GM13976 (cell line): ENCODE results near the gene BRF1.

Experiments used
- DNase-seq: peaks from one replicate; pipeline ENCODE4 v3.0.0; 2012; ENCODE audit warnings: low spot score
- in situ Hi-C: fragments of 300-500 bp; cut with MboI; formaldehyde crosslinking; loops from one replicate; pipeline ENCODE4 v1.12.0; 2022; ENCODE audit warnings: low sequenced_read_pairs, mixed read lengths, inconsistent platforms; ENCODE audit not compliant: unreplicated experiment
- TF ChIP-seq, protein P1 (sequence below): IDR thresholded peaks from 2 replicates; pipeline ENCODE4 v1.5.1; 2012; ENCODE audit warnings: borderline replicate concordance, mild to moderate bottlenecking; ENCODE audit not compliant: insufficient read depth; ENCODE audit errors: extremely low read depth, missing control alignments, control extremely low read depth

The BRF1 gene

DNA sequence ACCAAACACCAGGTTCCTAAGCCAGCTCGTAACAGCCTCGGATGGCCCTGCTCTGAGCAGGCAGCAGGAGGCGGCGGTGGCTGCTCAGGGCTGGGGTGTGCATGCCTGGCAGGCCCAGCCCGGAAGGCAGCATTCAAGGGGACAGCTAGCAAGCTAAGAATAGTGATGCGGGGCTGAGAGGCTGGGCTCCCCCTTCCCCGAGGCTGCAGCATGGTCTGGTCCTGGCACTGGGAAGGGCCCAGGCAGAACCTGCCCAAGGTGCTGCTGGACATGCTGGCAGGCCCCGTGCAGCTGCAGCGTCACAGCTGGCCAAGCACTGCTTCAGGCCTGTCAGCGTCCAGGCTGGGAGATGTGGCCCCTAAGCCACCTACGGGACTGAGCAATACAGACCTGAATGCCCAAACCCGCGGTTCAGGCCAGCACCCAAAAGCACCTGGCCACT lies 93.3 kb downstream of the BRF1 start:
- in situ Hi-C loops: no loop called here
- DNase-seq: no peak
- TF ChIP-seq, protein P1, sequence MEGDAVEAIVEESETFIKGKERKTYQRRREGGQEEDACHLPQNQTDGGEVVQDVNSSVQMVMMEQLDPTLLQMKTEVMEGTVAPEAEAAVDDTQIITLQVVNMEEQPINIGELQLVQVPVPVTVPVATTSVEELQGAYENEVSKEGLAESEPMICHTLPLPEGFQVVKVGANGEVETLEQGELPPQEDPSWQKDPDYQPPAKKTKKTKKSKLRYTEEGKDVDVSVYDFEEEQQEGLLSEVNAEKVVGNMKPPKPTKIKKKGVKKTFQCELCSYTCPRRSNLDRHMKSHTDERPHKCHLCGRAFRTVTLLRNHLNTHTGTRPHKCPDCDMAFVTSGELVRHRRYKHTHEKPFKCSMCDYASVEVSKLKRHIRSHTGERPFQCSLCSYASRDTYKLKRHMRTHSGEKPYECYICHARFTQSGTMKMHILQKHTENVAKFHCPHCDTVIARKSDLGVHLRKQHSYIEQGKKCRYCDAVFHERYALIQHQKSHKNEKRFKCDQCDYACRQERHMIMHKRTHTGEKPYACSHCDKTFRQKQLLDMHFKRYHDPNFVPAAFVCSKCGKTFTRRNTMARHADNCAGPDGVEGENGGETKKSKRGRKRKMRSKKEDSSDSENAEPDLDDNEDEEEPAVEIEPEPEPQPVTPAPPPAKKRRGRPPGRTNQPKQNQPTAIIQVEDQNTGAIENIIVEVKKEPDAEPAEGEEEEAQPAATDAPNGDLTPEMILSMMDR: no peak

- no peak for DNase-seq
- TF ChIP-seq, protein P1: no peak
- in situ Hi-C loops: no loop called here
These were observed 93.9 kb downstream of the BRF1 start for GRCh38 chr14:105206873-105207272.

DNA sequence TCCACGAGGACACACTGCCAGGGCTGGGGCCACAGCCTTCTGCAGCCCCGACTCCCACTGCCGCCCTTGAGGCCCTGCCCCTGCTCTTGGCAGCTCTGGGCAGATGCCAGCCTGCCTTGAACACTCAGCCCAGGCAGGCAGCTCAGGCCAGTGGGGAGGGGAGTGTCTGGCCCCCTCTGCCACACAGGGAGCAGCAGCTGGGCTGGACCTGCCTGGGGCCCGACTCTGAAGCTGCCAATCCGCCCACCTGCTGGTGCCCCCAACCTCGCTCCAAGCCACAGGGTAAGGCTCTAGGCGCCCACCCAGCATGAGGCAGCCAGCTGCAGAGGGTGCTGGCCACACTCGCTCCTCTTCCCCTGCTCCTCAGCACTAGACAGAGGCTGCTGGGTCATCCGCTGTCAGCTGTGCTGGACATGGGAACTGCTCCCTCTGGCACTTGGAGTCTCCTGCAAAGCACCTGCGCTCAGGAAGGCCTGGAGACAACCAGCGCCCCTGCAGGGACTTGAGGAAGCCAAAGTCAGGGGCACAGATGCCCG lies 95.1 kb downstream of the BRF1 start:
- in situ Hi-C loops: no loop called here
- TF ChIP-seq, protein P1: no peak
- DNase-seq: no peak

DNA sequence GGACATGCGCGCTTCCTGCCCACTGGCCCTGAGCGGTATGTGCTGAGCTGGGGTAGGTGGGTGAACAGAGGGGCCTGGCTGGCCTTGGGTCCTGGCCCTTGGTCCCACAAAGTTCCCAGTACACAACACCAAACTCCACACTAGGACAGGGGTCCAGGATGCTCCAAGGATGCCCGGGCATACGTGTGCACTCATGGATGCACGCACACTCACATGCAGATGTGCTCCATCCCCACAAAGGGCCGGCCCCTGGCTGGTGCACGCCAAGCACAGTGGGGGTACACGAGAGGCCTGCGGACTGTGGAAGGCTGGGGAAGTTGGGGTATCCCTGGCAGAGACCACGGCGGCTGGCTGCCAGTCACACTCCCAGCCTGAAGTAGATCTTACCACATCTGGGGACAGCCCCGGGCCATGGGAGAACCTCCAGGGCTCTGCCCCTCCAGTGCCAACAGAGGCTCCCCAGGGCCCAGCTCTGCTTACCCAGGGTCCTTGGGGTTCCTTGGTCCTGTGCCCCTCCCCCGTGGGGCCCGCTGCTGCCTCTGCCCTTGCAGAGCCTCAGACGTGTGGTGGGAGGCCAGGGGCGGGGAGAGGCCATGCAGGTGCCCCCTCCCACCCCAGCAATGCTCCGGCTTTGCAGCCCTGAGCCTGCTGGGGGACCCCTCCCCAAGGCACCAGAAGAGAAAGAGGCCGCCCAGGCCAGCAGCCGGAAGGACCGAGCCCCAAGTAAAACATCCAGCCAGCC lies 95.7 kb downstream of the BRF1 start:
- TF ChIP-seq, protein P1: no peak
- in situ Hi-C loops: no loop called here
- no peak for DNase-seq

GRCh38 chr14:105204206-105204930 lies 96.4 kb downstream of the BRF1 start:
- no peak for DNase-seq
- in situ Hi-C loops: no loop called here

DNA sequence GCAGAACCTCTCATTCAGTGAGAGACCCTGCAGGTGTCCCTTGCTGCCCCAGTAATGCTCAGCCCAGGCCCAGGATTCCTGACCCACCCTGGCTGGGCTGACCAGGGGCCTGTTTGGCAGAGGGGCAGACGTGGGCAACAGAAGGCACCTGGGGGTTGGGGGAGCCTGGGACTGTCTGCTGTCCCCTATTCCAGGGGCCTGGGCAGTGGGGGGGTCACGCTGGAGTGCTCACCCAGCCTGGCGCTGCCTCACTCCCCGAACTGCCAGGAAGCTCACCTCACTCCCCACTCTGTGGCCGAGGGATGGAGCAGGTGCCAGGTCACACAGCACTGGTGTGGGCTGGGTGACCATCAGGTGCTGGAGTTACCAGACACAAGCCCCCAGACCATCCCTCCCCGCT lies 97.1 kb downstream of the BRF1 start:
- no peak for DNase-seq
- TF ChIP-seq, protein P1: no peak
- in situ Hi-C loops: no loop called here

More at GRCh38 chr14:105204206-105204930, 96.4 kb downstream of the BRF1 start:
- TF ChIP-seq, protein P1: no peak
